H1 (cell line): ENCODE results near the gene POLR3K. TPM values are rescaled to one million over a fixed set of nuclear protein-coding genes. Genes with fewer than 3 reads are reported as not detected.

ENCODE experiments used
- CBX5 ChIP-seq: fragments of 300-800, 300-1000 bp; sonication (generic); IDR thresholded peaks from 2 replicates; pipeline ENCODE4 v1.7.1; 2016; ENCODE audit warnings: antibody characterized with exemption, low read length, low read depth
- CEBPB ChIP-seq: IDR thresholded peaks from 2 replicates; pipeline ENCODE4 v1.6.1; 2012; ENCODE audit warnings: low read depth, low read length
- CHD1 ChIP-seq: IDR thresholded peaks from 2 replicates; pipeline ENCODE4 v1.6.1; 2012; ENCODE audit warnings: low read depth, low read length, improper control_type of control experiment
- CTBP2 ChIP-seq: IDR thresholded peaks from 2 replicates; pipeline ENCODE4 v1.7.0; 2011; ENCODE audit warnings: borderline replicate concordance, mild to moderate bottlenecking, moderate library complexity, mixed read lengths, low read length; ENCODE audit not compliant: insufficient read depth, insufficient read length
- EGR1 ChIP-seq: IDR thresholded peaks from 2 replicates; pipeline ENCODE4 v1.6.1; 2011; ENCODE audit warnings: low read depth, low read length, borderline replicate concordance
- FOSL1 ChIP-seq: IDR thresholded peaks from 2 replicates; pipeline ENCODE4 v1.6.1; 2011; ENCODE audit warnings: mild to moderate bottlenecking, low read depth, low read length, moderate library complexity; ENCODE audit not compliant: insufficient read depth
- GTF2F1 ChIP-seq: IDR thresholded peaks from 2 replicates; pipeline ENCODE4 v1.6.1; 2012; ENCODE audit warnings: low read depth, low read length, improper control_type of control experiment, borderline replicate concordance
- JUND ChIP-seq: IDR thresholded peaks from 2 replicates; pipeline ENCODE4 v1.6.1; 2011; ENCODE audit warnings: mild to moderate bottlenecking, improper control_type of control experiment, low read length
- NANOG ChIP-seq: IDR thresholded peaks from 2 replicates; pipeline ENCODE4 v1.6.1; 2011; ENCODE audit warnings: low read length, low read depth, mild to moderate bottlenecking, inconsistent platforms; ENCODE audit not compliant: insufficient read depth, poor library complexity, severe bottlenecking
- NRF1 ChIP-seq: IDR thresholded peaks from 2 replicates; pipeline ENCODE4 v1.6.1; 2011; ENCODE audit warnings: mild to moderate bottlenecking, low read depth, low read length, improper control_type of control experiment
- POU5F1 ChIP-seq: IDR thresholded peaks from 2 replicates; pipeline ENCODE4 v1.6.1; 2011; ENCODE audit warnings: low read depth, mild to moderate bottlenecking, low read length, moderate library complexity
- RAD21 ChIP-seq, 2 experiments: IDR thresholded peaks in 1 of 2; conservative IDR thresholded peaks in 1 of 2; 2 replicates each; pipeline ENCODE4 v1.6.1; 2011; ENCODE audit warnings: low read depth in 2 of 2, low read length in 2 of 2, improper control_type of control experiment in 1 of 2, inconsistent platforms in 1 of 2, mild to moderate bottlenecking in 1 of 2, moderate library complexity in 1 of 2
- SAP30 ChIP-seq: fragments of 300-600 bp; sonication (generic); IDR thresholded peaks from 2 replicates; pipeline ENCODE4 v1.7.1; 2012; ENCODE audit warnings: low read length, moderate library complexity, mild to moderate bottlenecking, inconsistent platforms; ENCODE audit not compliant: insufficient read depth, insufficient replicate concordance
- SIN3A ChIP-seq, 2 experiments: IDR thresholded peaks in 1 of 2; conservative IDR thresholded peaks in 1 of 2; 2 replicates each; pipeline ENCODE4 v1.6.1; 2011 to 2012; ENCODE audit warnings: low read length in 2 of 2, improper control_type of control experiment in 1 of 2, low read depth in 1 of 2, mild to moderate bottlenecking in 1 of 2
- SIRT6 ChIP-seq: IDR thresholded peaks from one replicate; pipeline ENCODE4 v1.7.1; 2012; ENCODE audit warnings: low read length, inconsistent platforms
- SIX5 ChIP-seq: IDR thresholded peaks from 2 replicates; pipeline ENCODE4 v1.6.1; 2011; ENCODE audit warnings: mild to moderate bottlenecking, low read depth, low read length
- SP1 ChIP-seq: IDR thresholded peaks from 2 replicates; pipeline ENCODE4 v1.6.1; 2011; ENCODE audit warnings: low read depth, low read length
- SP4 ChIP-seq: IDR thresholded peaks from 2 replicates; pipeline ENCODE4 v1.6.1; 2012; ENCODE audit warnings: low read length, inconsistent platforms
- SRF ChIP-seq: IDR thresholded peaks from 2 replicates; pipeline ENCODE4 v1.6.1; 2011; ENCODE audit warnings: mild to moderate bottlenecking, low read depth, low read length, moderate library complexity
- TCF12 ChIP-seq: IDR thresholded peaks from 2 replicates; pipeline ENCODE4 v1.6.1; 2011; ENCODE audit warnings: low read depth, mild to moderate bottlenecking, low read length
- polyA plus RNA-seq, 7 experiments: library from polyadenylated mRNA; depleted of rRNA in 3 of 7; stranded (reverse) in 5 of 7; unstranded in 2 of 7; fragments of >200 nt in 5 of 7; fragments of 200-250 nt in 2 of 7; gene quantifications; 1 replicate in 5 of 7; 2 replicates in 1 of 7; 4 replicates in 1 of 7; pipeline versions ENCODE4 v1.2.1 to v1.2.3, GENCODE V29; 2011 to 2013; ENCODE audit warnings: missing spikeins in 2 of 7, mixed read lengths in 2 of 7
- total RNA-seq: library from RNA; stranded (reverse); fragmentation: NEBNext Ultra II Directional; extraction: Animal tissue kit (Norgen Biotek cat#: 25700); gene quantifications from 2 replicates; pipeline ENCODE4 v1.2.1, GENCODE V29; 2021
- TF ChIP-seq, protein P1 (sequence below): IDR thresholded peaks from 2 replicates; pipeline ENCODE4 v1.6.1; 2012; ENCODE audit warnings: inconsistent platforms
- TF ChIP-seq, protein P2 (sequence below): IDR thresholded peaks from 2 replicates; pipeline ENCODE4 v1.6.1; 2012; ENCODE audit warnings: low read length, inconsistent platforms

Gene POLR3K
- total and polyA plus RNA-seq, 2 of the 8 experiments (the other 6 are each of a cell fraction or from before 2014, with no cell fraction given): 45.4 to 80.5 TPM

DNA sequence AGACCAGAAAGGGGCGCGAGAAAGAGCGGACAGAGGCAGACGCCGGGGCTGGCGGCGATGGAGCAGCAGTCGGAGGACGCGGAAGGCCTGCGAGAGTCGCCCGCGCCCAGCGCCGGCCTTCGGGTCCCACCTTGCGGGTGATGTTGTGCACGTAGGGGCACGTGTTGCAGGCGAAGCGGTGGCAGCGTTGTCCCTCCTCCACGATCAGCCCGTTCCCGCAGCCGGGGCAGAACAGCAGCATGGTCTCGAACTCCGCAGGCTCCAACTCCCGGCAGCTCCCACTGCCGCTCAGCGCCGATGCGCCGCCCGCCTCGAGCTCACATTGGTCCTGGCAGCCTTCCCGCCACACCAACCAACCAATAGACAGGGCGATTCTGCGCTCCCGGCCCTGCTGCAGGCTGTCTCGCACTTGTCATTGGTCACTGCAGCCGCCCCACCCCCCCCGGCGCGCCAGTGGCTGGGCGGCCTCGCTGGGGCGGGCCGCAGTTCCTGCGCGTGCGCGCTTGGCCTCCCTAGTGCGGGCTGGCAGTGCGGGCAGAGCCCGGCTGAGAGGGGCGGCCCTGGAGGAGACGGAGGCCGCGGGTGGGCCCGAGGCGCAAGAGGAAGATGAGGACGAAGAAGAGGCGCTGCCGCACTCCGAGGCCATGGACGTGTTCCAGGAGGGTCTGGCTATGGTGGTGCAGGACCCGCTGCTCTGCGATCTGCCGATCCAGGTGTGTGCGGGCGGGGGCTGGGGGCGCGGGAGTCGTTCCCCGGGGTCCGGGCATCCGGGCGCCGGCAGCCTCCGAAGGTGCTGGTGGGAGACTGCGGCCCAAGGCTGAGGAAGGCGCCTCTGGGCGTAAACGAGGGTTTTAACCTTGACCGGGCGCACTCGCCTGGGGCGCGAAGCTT lies at the start of gene POLR3K, which contains the start of gene SNRNP25 (continued):
- TF ChIP-seq FOSL1 (no peak), CBX5 (no peak), TCF12 (no peak), CHD1 (no peak), EGR1 (no peak), JUND (no peak), NRF1 (peak; percentile 65), SIN3A (conservative IDR thresholded peaks at IDR 0.05 in 1 of 2, IDR thresholded peaks at IDR 0.05 in 1 of 2; ENCODE audit: low read depth in 1 of 2, low read length in 2 of 2) (0 out of 4 replicates have a peak, but pooled peaks of 1 of the 2 experiments have one; percentile 6), NANOG (no peak), CEBPB (no peak), SIX5 (no peak), SAP30 (no peak), RAD21 (IDR thresholded peaks at IDR 0.05 in 1 of 2, conservative IDR thresholded peaks at IDR 0.05 in 1 of 2; ENCODE audit: low read depth in 2 of 2, low read length in 2 of 2) (no peak), SRF (no peak), SIRT6 (no peak), GTF2F1 (no peak), SP4 (0 out of 2 replicates have a peak, but pooled peaks have one; percentile 37), POU5F1 (no peak), SP1 (peak; percentile 96), CTBP2 (no peak)
- TF ChIP-seq, protein P1, sequence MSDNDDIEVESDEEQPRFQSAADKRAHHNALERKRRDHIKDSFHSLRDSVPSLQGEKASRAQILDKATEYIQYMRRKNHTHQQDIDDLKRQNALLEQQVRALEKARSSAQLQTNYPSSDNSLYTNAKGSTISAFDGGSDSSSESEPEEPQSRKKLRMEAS: peak; percentile 89
- TF ChIP-seq, protein P2, sequence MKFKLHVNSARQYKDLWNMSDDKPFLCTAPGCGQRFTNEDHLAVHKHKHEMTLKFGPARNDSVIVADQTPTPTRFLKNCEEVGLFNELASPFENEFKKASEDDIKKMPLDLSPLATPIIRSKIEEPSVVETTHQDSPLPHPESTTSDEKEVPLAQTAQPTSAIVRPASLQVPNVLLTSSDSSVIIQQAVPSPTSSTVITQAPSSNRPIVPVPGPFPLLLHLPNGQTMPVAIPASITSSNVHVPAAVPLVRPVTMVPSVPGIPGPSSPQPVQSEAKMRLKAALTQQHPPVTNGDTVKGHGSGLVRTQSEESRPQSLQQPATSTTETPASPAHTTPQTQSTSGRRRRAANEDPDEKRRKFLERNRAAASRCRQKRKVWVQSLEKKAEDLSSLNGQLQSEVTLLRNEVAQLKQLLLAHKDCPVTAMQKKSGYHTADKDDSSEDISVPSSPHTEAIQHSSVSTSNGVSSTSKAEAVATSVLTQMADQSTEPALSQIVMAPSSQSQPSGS: no peak
